PFSK-1 (cell line): ENCODE results near the gene PSMG2.

Source experiments
- FOXP2 ChIP-seq: optimal IDR thresholded peaks from 2 replicates; pipeline ENCODE3; 2011; ENCODE audit warnings: borderline replicate concordance, control low read depth, inconsistent platforms; ENCODE audit not compliant: insufficient read depth; ENCODE audit errors: extremely low read length, extremely low read depth
- POLR2AphosphoS5 ChIP-seq: IDR thresholded peaks from 2 replicates; pipeline ENCODE4 v1.6.1; 2012; ENCODE audit warnings: low read depth, mild to moderate bottlenecking, control low read depth, low read length, moderate library complexity
- REST ChIP-seq, 2 experiments: IDR thresholded peaks; 2 replicates each; pipeline versions ENCODE4 v1.6.1 to v1.8.0; 2011 to 2012; ENCODE audit warnings: low read depth in 2 of 2, low read length in 2 of 2, control low read depth in 1 of 2, inconsistent platforms in 1 of 2, mild to moderate bottlenecking in 1 of 2, moderate library complexity in 1 of 2; ENCODE audit not compliant: insufficient read depth in 1 of 2
- SIN3A ChIP-seq: IDR thresholded peaks from 2 replicates; pipeline ENCODE4 v1.6.1; 2012; ENCODE audit warnings: mild to moderate bottlenecking, low read length, moderate library complexity, borderline replicate concordance; ENCODE audit not compliant: insufficient read depth
- TAF1 ChIP-seq: IDR thresholded peaks from 2 replicates; pipeline ENCODE4 v1.6.1; 2012; ENCODE audit warnings: low read length, control low read depth, borderline replicate concordance; ENCODE audit not compliant: insufficient read depth

The PSMG2 gene

GRCh38 chr18:12722731-12723130 lies 19.9 kb downstream of the PSMG2 start:
- TF ChIP-seq SIN3A (no peak), REST (IDR thresholded peaks at IDR 0.05; ENCODE audit: insufficient read depth in 1 of 2, low read depth in 2 of 2, low read length in 2 of 2) (no peak), POLR2AphosphoS5 (no peak), TAF1 (no peak), FOXP2 (no peak)

- TF ChIP-seq FOXP2 (no peak), SIN3A (no peak), REST (IDR thresholded peaks at IDR 0.05; ENCODE audit: insufficient read depth in 1 of 2, low read depth in 2 of 2, low read length in 2 of 2) (no peak), TAF1 (no peak), POLR2AphosphoS5 (no peak)
Measured at GRCh38 chr18:12726331-12726730, 23.5 kb downstream of the PSMG2 start.

- TF ChIP-seq TAF1: no peak
- TF ChIP-seq POLR2AphosphoS5: peak; percentile 35; the same call in 1 of the 2 replicates
Measured at GRCh38 chr18:12726774-12727550, 24.1 kb downstream of the PSMG2 start.

- no peak for TF ChIP-seq POLR2AphosphoS5
Measured at GRCh38 chr18:12737243-12737902, 34.5 kb downstream of the PSMG2 start.

- no peak for TF ChIP-seq POLR2AphosphoS5
- 0 out of 2 replicates have a peak, but pooled peaks have one; percentile 41 for TF ChIP-seq SIN3A
Measured at GRCh38 chr18:12741351-12741750, 38.5 kb downstream of the PSMG2 start.

GRCh38 chr18:12742453-12742852 lies 39.6 kb downstream of the PSMG2 start:
- TF ChIP-seq POLR2AphosphoS5 (no peak), REST (IDR thresholded peaks at IDR 0.05; ENCODE audit: insufficient read depth in 1 of 2, low read depth in 2 of 2, low read length in 2 of 2) (no peak), TAF1 (no peak), SIN3A (no peak), FOXP2 (no peak)
